GM12873 (cell line): Measurements from ENCODE around the gene A1CF.

Experiments
- CTCF ChIP-seq: IDR thresholded peaks from 2 replicates; pipeline ENCODE4 v1.5.1; 2012; ENCODE audit warnings: low read depth, mild to moderate bottlenecking, moderate library complexity, low read length, control low read depth; ENCODE audit not compliant: insufficient read depth; ENCODE audit errors: missing control alignments

A1CF gene

GRCh38 chr10:50885097-50885859 is at the start of gene A1CF:
Gene A1CF, minus strand, starts transcription at chr10:50885627. Its CDS starts 25,687 bp downstream, at chr10:50859940.
- TF ChIP-seq CTCF = no peak

- no peak for TF ChIP-seq CTCF
Observed at GRCh38 chr10:50931948-50932431, 46.6 kb upstream of the A1CF start.

- TF ChIP-seq CTCF = no peak
Observed at GRCh38 chr10:50929670-50930069, 44.2 kb upstream of the A1CF start.

GRCh38 chr10:50928190-50928552 is 42.7 kb upstream of the A1CF start:
- TF ChIP-seq CTCF = no peak

- no peak for TF ChIP-seq CTCF
Observed at GRCh38 chr10:50927522-50928189, 42.2 kb upstream of the A1CF start.

GRCh38 chr10:50919010-50919409 is 33.6 kb upstream of the A1CF start:
- no peak for TF ChIP-seq CTCF

- TF ChIP-seq CTCF = no peak
Observed at GRCh38 chr10:50918529-50918928, 33.1 kb upstream of the A1CF start.
